CD4-positive, alpha-beta T cell treated with Interleukin-2 at 100 ng/mL for 4 hours (primary cell): ENCODE data around the gene ISCA2.
"Not testable (repeated sequence)": the region's sequence is repeated elsewhere in the genome, so short reads cannot be mapped to it uniquely, and the experiment has no call there.

Experiments
- DNase-seq: peaks from one replicate; pipeline ENCODE4 v3.0.0-alpha.2; 2020; ENCODE audit warnings: low spot score

Gene ISCA2

DNA sequence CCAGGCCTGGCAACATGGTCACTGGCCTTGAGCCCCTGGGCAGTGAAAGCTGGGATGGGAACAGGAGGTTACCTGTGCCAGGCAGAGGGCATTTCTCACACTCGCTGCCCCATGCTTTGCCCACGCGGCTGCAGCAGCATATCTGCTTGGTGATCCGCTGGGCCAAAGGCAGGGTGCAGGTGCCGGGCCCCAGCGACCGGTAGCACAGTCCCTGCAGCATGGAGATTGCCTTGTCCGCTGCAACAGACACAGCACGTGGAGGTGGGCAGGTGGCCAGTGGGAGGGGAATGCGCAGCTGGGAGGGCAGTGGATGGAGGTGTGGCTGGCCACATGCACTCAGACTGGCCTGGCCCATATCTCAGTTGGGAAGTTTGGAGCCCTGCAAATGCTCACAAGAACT lies 35.3 kb downstream of the ISCA2 start:
- no peak for DNase-seq

- no peak for DNase-seq
Measured at GRCh38 chr14:74531006-74531405, 37.4 kb downstream of the ISCA2 start.

DNA sequence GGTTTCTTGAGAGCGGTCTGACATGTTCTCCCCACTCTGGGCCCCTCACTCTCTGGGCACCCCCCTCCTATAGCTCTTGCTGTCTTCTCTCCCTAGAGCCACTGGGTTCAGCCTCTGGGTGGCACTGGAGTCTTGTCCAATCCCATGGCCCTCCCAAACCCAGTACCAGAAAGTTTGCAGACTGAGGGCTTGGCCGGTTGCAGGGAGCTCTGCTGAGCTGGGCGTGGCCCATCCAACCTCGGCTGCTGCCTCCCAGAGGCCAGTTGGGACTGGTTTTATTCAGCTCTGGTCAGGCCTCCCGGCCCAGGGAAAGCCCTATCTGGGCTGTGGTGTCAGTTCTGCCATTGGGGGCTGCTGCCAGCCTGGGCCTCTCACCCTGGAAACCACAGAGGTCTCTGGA lies 37.9 kb downstream of the ISCA2 start:
- no peak for DNase-seq

DNA sequence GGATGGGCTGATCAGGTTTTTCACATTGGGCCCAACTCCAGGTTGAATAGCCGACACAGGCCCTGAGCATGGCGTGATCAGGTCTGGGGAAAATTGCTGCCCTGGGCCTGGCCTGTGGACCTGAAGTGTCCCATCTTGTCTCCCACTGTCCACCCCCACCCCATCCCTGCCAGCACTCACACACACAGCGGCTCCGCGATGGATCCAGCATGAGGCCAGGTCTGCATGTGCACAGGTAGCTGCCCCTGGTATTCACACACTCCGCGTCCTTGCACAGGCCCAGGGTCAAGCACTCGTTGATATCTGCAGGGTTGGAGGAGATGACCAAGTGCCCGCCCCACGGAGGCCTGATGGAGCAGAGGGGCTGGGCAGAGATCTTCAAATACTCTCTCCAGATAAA lies 38.7 kb downstream of the ISCA2 start:
- no peak for DNase-seq

DNA sequence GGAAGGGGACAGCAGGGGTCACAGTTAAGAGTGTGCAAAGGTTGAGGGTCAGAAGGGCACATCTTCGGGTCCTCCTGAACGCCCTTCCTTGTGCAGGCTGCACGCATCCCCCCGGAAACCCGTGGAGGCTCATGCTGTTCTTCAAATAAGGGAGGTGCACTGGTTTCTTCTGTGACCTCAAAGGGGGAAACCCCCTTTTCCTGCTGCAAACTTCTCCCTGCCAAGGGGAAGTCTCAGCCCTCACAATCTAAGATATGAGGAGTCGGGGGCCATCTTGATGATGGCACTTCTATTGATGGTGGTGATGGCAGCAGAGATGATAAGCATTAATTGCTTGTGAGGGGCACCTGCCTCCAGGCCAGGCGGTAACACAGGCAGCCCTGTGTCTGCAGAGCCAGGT lies 40.0 kb downstream of the ISCA2 start:
- DNase-seq = no peak

- DNase-seq = no peak
Measured at GRCh38 chr14:74535756-74536325, 42.3 kb downstream of the ISCA2 start.

- DNase-seq = not testable (repeated sequence)
Measured at GRCh38 chr14:74536336-74536735, 42.8 kb downstream of the ISCA2 start.

GRCh38 chr14:74538411-74539391 lies 45.1 kb downstream of the ISCA2 start:
- DNase-seq = no peak

GRCh38 chr14:74539503-74539902 lies 45.9 kb downstream of the ISCA2 start:
- no peak for DNase-seq

GRCh38 chr14:74541225-74541624 lies 47.7 kb downstream of the ISCA2 start:
- no peak for DNase-seq

GRCh38 chr14:74542056-74542685 lies 48.6 kb downstream of the ISCA2 start:
- DNase-seq = no peak

DNA sequence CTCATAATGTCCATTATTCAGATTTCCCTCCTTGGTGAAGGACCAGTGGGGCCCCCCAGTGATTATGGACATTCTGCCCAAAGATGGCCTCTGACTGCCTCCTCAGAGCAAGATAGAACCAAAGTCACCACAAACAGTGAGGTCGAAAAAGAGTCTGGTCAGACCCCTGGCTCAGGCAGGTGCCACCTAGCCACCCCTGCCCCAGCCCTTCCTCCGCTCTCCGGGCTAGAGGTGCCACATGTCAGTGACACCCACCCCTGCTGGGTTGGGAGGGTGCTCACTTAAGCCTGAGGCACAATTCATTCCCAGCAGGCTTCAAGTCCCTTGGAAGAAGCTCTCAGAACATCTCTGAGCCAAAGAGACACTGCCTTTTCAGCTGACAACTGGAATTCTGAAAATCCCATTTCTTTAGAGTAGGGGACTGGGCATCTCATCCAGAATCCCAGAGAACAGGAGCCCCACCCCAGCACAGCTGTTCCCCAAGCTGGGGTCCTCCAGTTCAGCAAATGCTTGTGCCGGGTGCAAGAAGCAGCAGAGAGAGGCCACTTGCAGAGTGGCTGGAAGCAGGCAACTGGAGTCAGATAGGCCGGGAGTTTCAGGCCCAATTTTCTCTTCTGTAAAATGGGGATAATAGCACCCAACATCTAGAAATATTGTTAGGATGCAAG lies 50.3 kb downstream of the ISCA2 start:
- DNase-seq = no peak

- no peak for DNase-seq
Measured at GRCh38 chr14:74545386-74545785, 51.8 kb downstream of the ISCA2 start.

DNA sequence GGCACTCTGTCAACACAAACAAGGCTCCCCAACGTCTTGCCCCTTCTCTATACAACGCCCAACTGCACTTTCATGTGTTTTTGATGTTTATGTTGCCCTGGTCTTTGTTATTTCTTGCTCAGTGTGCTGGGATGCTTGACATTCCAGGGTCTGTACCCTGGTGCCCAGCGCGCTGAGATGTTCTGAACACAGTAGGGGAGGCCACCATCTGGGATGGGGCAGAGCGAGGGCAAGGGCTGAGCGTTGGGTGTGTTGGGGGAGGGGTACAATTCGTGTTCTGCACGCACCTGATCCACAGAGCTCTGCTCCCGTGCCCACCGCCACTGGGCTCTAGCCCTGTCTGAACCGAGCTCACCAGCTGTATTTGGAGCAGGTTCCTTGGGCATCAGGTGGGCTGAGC lies 52.9 kb downstream of the ISCA2 start:
- no peak for DNase-seq
